OCI-LY1 (cell line): ENCODE results near the gene KANSL3.
"Not testable (repeated sequence)": the region's sequence is repeated elsewhere in the genome, so short reads cannot be mapped to it uniquely, and the experiment has no call there.

ENCODE experiments used
- H2AFZ ChIP-seq: fragments of 200-600 bp; sonication (generic), shearing (Covaris generic); 2 replicates; pipeline ENCODE4 v1.6.0; 2014; ENCODE audit warnings: antibody characterized with exemption, mild to moderate bottlenecking, low read length
- H3F3A ChIP-seq: fragments of 200-600 bp; sonication (generic), shearing (Covaris generic); 2 replicates; pipeline ENCODE4 v1.6.0; 2014; ENCODE audit warnings: mild to moderate bottlenecking, antibody characterized with exemption, low read length, moderate library complexity; ENCODE audit not compliant: insufficient read depth
- H3K27ac ChIP-seq: fragments of 200-600 bp; sonication (generic); 2 replicates; pipeline ENCODE4 v1.5.1; 2014; ENCODE audit warnings: low read length, mixed run types, mild to moderate bottlenecking, low read depth; ENCODE audit not compliant: poor library complexity, severe bottlenecking
- H3K27me3 ChIP-seq: fragments of 200-600 bp; sonication (generic); 2 replicates; pipeline ENCODE4 v1.6.0; 2014; ENCODE audit warnings: antibody characterized with exemption, mild to moderate bottlenecking, low read length, moderate library complexity; ENCODE audit not compliant: insufficient read depth
- H3K36me3 ChIP-seq: fragments of 200-600 bp; sonication (generic); 2 replicates; pipeline ENCODE4 v1.6.1; 2014; ENCODE audit warnings: mild to moderate bottlenecking, antibody characterized with exemption, low read length, moderate library complexity, mixed read lengths; ENCODE audit not compliant: insufficient read depth
- H3K4me1 ChIP-seq: fragments of 200-600 bp; sonication (generic); 2 replicates; pipeline ENCODE4 v1.5.1; 2014; ENCODE audit warnings: mild to moderate bottlenecking, low read length, moderate library complexity; ENCODE audit not compliant: insufficient read depth, severe bottlenecking
- H3K4me2 ChIP-seq: fragments of 200-600 bp; sonication (generic), shearing (Covaris generic); 2 replicates; pipeline ENCODE4 v1.6.1; 2014; ENCODE audit warnings: low read length
- H3K4me3 ChIP-seq: fragments of 200-600 bp; sonication (generic); 2 replicates; pipeline ENCODE4 v1.5.1; 2014; ENCODE audit warnings: low read length, low read depth, mild to moderate bottlenecking, mixed read lengths; ENCODE audit not compliant: poor library complexity, severe bottlenecking
- H3K79me2 ChIP-seq: fragments of 200-600 bp; shearing (Covaris generic); 2 replicates; pipeline ENCODE4 v1.6.1; 2016; ENCODE audit warnings: mixed run types, low read length, mixed read lengths; ENCODE audit not compliant: insufficient read depth
- H3K9ac ChIP-seq: fragments of 200-600 bp; sonication (generic), shearing (Covaris generic); 2 replicates; pipeline ENCODE4 v1.6.1; 2014; ENCODE audit warnings: mild to moderate bottlenecking, low read length, mixed read lengths
- H3K9me2 ChIP-seq: fragments of 200-600 bp; sonication (generic), shearing (Covaris generic); 2 replicates; pipeline ENCODE4 v1.6.1; 2014; ENCODE audit warnings: low read depth, mild to moderate bottlenecking, low read length, mixed read lengths
- H3K9me3 ChIP-seq: fragments of 200-600 bp; shearing (Covaris generic); 2 replicates; pipeline ENCODE4 v1.6.1; 2014; ENCODE audit warnings: low read length, mixed read lengths
- H4K20me1 ChIP-seq: fragments of 200-600 bp; sonication (generic), shearing (Covaris generic); 2 replicates; pipeline ENCODE4 v1.6.0; 2016; ENCODE audit warnings: mild to moderate bottlenecking, low read length; ENCODE audit not compliant: insufficient read depth
- CTCF ChIP-seq: fragments of 200-600 bp; sonication (generic), shearing (Covaris generic); IDR thresholded peaks from 2 replicates; pipeline ENCODE4 v1.5.1; 2017; ENCODE audit warnings: mild to moderate bottlenecking, antibody characterized with exemption, low read length, moderate library complexity, mixed read lengths
- EZH2 ChIP-seq: fragments of 200-600 bp; sonication (generic), shearing (Covaris generic); IDR thresholded peaks from 2 replicates; pipeline ENCODE4 v1.8.0; 2017; ENCODE audit warnings: borderline replicate concordance, mixed run types, mild to moderate bottlenecking, antibody characterized with exemption, low read length, moderate library complexity, mixed read lengths

The KANSL3 gene

GRCh38 chr2:96669539-96670215 is 31.6 kb upstream of the KANSL3 start:
- TF ChIP-seq EZH2: no peak
- TF ChIP-seq CTCF: no peak
- Histone ChIP-seq H2AFZ (no peak overlapping the region), H3K4me1 (no peaks in the 10 kb centered on the region), H3K9ac (no peak overlapping the region), H3K27me3 (peaks cover 8% of the 10 kb centered on the region; the same call in 1 of the 2 replicates), H3K79me2 (no peaks in the 10 kb centered on the region), H3K36me3 (no peaks in the 10 kb centered on the region), H4K20me1 (no peaks in the 10 kb centered on the region), H3K9me2 (no peaks in the 10 kb centered on the region), H3K27ac (no peak overlapping the region), H3K9me3 (no peaks in the 10 kb centered on the region), H3K4me3 (no peak overlapping the region), H3F3A (no peaks in the 10 kb centered on the region), H3K4me2 (no peak overlapping the region)

GRCh38 chr2:96668771-96669170 is 30.7 kb upstream of the KANSL3 start:
- no peaks in the 10 kb centered on the region for H3F3A ChIP-seq
- no peak overlapping the region for H3K27ac ChIP-seq
- no peak overlapping the region for H3K9ac ChIP-seq
- H2AFZ ChIP-seq: no peak overlapping the region
- H3K27me3 ChIP-seq: peaks cover 8% of the 10 kb centered on the region; the same call in 1 of the 2 replicates
- H3K4me1 ChIP-seq: no peaks in the 10 kb centered on the region
- H3K79me2 ChIP-seq: no peaks in the 10 kb centered on the region
- H3K36me3 ChIP-seq: no peaks in the 10 kb centered on the region
- no peaks in the 10 kb centered on the region for H3K9me3 ChIP-seq
- no peak overlapping the region for H3K4me2 ChIP-seq
- no peak overlapping the region for H3K4me3 ChIP-seq
- H4K20me1 ChIP-seq: no peaks in the 10 kb centered on the region
- no peak for TF ChIP-seq EZH2
- no peak for TF ChIP-seq CTCF
- no peaks in the 10 kb centered on the region for H3K9me2 ChIP-seq

DNA sequence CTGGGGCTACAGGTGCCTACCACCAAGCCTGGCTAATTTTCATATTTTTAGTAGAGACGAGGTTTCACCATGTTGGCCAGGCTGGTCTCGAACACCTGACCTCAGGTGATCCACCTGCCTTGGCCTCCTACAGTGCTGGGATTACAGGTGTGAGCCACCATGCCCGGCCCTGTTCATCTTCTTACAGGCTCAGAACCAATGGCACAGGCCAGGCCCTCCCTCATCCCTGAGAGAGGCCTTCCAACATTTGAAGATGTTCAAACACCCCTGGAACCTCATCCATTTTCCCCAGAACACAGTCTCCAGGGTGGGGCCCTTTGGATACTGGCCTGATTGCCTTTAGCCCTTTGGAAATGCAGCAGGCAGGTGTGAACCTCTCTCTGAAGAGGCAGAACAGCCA is 27.6 kb upstream of the KANSL3 start:
- not testable (repeated sequence) for H2AFZ ChIP-seq, H3K27ac ChIP-seq, H3K4me2 ChIP-seq, H4K20me1 ChIP-seq, H3K79me2 ChIP-seq, H3K9me2 ChIP-seq, H3K36me3 ChIP-seq, H3K9ac ChIP-seq, H3K9me3 ChIP-seq, H3K4me3 ChIP-seq, H3F3A ChIP-seq, H3K4me1 ChIP-seq, H3K27me3 ChIP-seq

DNA sequence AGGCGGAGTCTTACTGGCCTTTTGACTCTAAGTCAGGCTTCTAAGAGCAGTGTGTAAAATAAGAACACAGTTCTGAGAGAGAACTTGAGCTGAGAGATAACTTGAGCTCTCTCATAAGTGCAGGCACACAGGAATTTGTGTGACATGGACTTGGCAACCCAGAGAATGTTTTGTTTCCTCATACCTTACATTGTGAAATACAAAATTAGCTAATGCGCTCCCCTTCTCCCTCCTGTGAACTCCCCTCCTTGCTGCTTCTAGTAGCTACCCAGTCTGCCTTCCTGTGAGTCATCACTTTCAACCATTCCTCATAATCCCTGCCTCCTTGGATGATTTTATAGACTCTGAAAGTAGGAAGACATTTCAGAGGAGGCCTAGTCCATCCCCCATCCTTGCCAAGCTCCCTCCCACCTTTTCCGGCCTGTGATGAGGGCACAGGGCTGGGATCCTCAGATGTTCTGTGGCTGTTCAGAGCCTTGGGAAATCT is 27.0 kb upstream of the KANSL3 start:
- H3K9me3 ChIP-seq: no peaks in the 10 kb centered on the region
- H3K4me1 ChIP-seq: no peaks in the 10 kb centered on the region
- no peaks in the 10 kb centered on the region for H4K20me1 ChIP-seq
- TF ChIP-seq CTCF: no peak
- no peak for TF ChIP-seq EZH2
- no peak overlapping the region for H3K9ac ChIP-seq
- no peaks in the 10 kb centered on the region for H3F3A ChIP-seq
- H3K4me2 ChIP-seq: no peak overlapping the region
- H3K27ac ChIP-seq: no peak overlapping the region
- H3K27me3 ChIP-seq: peaks cover 8% of the 10 kb centered on the region; the same call in 1 of the 2 replicates
- no peaks in the 10 kb centered on the region for H3K79me2 ChIP-seq
- no peak overlapping the region for H2AFZ ChIP-seq
- no peaks in the 10 kb centered on the region for H3K36me3 ChIP-seq
- H3K9me2 ChIP-seq: no peaks in the 10 kb centered on the region
- H3K4me3 ChIP-seq: no peak overlapping the region
